GM23338 (cell line): ENCODE results near the gene CHMP1B. TPM values are rescaled to one million over a fixed set of nuclear protein-coding genes. Genes with fewer than 3 reads are reported as not detected.

Experiments
- ATAC-seq: fragments of 200-7000 bp; cut with Tn5 transposase; 3 replicates; pipeline ENCODE4 v1.9.1; 2020
- DNase-seq: peaks from one replicate; pipeline ENCODE4 v3.0.0-alpha.2; 2015; ENCODE audit warnings: low spot score
- H2AFZ ChIP-seq: fragments of 200-600 bp; sonication (generic); 2 replicates; pipeline ENCODE4 v1.8.0; 2016; ENCODE audit warnings: antibody characterized with exemption, mild to moderate bottlenecking, moderate library complexity
- H3F3A ChIP-seq: fragments of 200-600 bp; sonication (generic); replicated peaks from 2 replicates; pipeline ENCODE4 v1.8.0; 2017; ENCODE audit warnings: antibody characterized with exemption, mixed run types, low read depth
- H3K27ac ChIP-seq: fragments of 200-600 bp; sonication (generic); 2 replicates; pipeline ENCODE4 v1.6.1; 2016; ENCODE audit warnings: low read depth
- H3K27me3 ChIP-seq: fragments of 200-600 bp; sonication (generic); 2 replicates; pipeline ENCODE4 v1.8.0; 2016; ENCODE audit warnings: mild to moderate bottlenecking, mixed run types, moderate library complexity; ENCODE audit not compliant: insufficient read depth
- H3K36me3 ChIP-seq: fragments of 200-600 bp; sonication (generic); 2 replicates; pipeline ENCODE4 v1.8.0; 2016; ENCODE audit warnings: mild to moderate bottlenecking; ENCODE audit not compliant: insufficient read depth
- H3K4me1 ChIP-seq: fragments of 200-600 bp; sonication (generic); 2 replicates; pipeline ENCODE4 v1.8.0; 2016; ENCODE audit warnings: mild to moderate bottlenecking, moderate library complexity; ENCODE audit not compliant: insufficient read depth
- H3K4me2 ChIP-seq: fragments of 200-600 bp; sonication (generic); 2 replicates; pipeline ENCODE4 v1.7.1; 2017; ENCODE audit warnings: mixed run types
- H3K4me3 ChIP-seq: fragments of 200-600 bp; sonication (generic); 2 replicates; pipeline ENCODE4 v1.6.1; 2016; ENCODE audit warnings: mixed run types
- H3K79me2 ChIP-seq: fragments of 200-600 bp; sonication (generic); replicated peaks from 2 replicates; pipeline ENCODE4 v1.8.0; 2017; ENCODE audit warnings: mild to moderate bottlenecking; ENCODE audit not compliant: insufficient read depth
- H3K9me2 ChIP-seq: fragments of 200-600 bp; sonication (generic); 2 replicates; pipeline ENCODE4 v1.8.0; 2017; ENCODE audit not compliant: insufficient read depth
- H4K20me1 ChIP-seq: fragments of 200-600 bp; sonication (generic); replicated peaks from 2 replicates; pipeline ENCODE4 v1.8.0; 2017; ENCODE audit warnings: mild to moderate bottlenecking; ENCODE audit not compliant: insufficient read depth
- H3K27ac Mint-ChIP-seq: 2 replicates; pipeline ENCODE4 v1.8.0; 2020; ENCODE audit warnings: inconsistent platforms, mild to moderate bottlenecking, moderate library complexity, mixed read lengths
- H3K27me3 Mint-ChIP-seq: 3 replicates; pipeline ENCODE4 v1.8.0; 2022; ENCODE audit warnings: low read depth, mild to moderate bottlenecking, moderate library complexity, mixed read lengths, inconsistent platforms; ENCODE audit not compliant: insufficient read depth, poor library complexity
- H3K36me3 Mint-ChIP-seq: 3 replicates; pipeline ENCODE4 v1.8.0; 2021; ENCODE audit warnings: low read depth, mild to moderate bottlenecking, inconsistent platforms, moderate library complexity, mixed read lengths
- H3K4me1 Mint-ChIP-seq: 3 replicates; pipeline ENCODE4 v1.8.0; 2020; ENCODE audit warnings: mild to moderate bottlenecking, inconsistent platforms, mixed read lengths
- H3K4me3 Mint-ChIP-seq: 3 replicates; pipeline ENCODE4 v1.8.0; 2021; ENCODE audit warnings: moderate library complexity, mild to moderate bottlenecking, inconsistent platforms, mixed read lengths
- H3K9me3 Mint-ChIP-seq: 3 replicates; pipeline ENCODE4 v1.8.0; 2020; ENCODE audit warnings: moderate library complexity, mild to moderate bottlenecking, inconsistent platforms, mixed read lengths
- CREB1 ChIP-seq: fragments of 250-450 bp; sonication (Bioruptor Pico); IDR thresholded peaks from 2 replicates; pipeline ENCODE4 v1.5.0; 2020; ENCODE audit warnings: low read depth, mild to moderate bottlenecking, moderate library complexity
- EZH2 ChIP-seq: fragments of 200-600 bp; sonication (generic); IDR thresholded peaks from one replicate; pipeline ENCODE4 v1.8.0; 2017; ENCODE audit warnings: antibody characterized with exemption, mild to moderate bottlenecking, low read depth; ENCODE audit not compliant: unreplicated experiment
- EZH2phosphoT487 ChIP-seq: fragments of 200-600 bp; sonication (generic); IDR thresholded peaks from one replicate; pipeline ENCODE4 v1.8.1; 2018; ENCODE audit warnings: antibody characterized with exemption; ENCODE audit not compliant: unreplicated experiment
- JUNB ChIP-seq: IDR thresholded peaks from one replicate; pipeline ENCODE4 v1.6.1; 2016; ENCODE audit warnings: antibody characterized with exemption; ENCODE audit not compliant: unreplicated experiment
- NANOG ChIP-seq: IDR thresholded peaks from 2 replicates; pipeline ENCODE4 v1.6.1; 2016; ENCODE audit warnings: antibody characterized with exemption, borderline replicate concordance
- POLR2AphosphoS5 ChIP-seq: IDR thresholded peaks from 2 replicates; pipeline ENCODE4 v1.6.1; 2016; ENCODE audit warnings: antibody characterized with exemption, low read depth
- ZNF114 ChIP-seq: fragments of 250-450 bp; sonication (Bioruptor Pico); IDR thresholded peaks from 2 replicates; pipeline ENCODE4 v1.5.0; 2020; ENCODE audit warnings: mild to moderate bottlenecking, moderate library complexity
- polyA plus RNA-seq: library from polyadenylated mRNA; unstranded; fragments of >200 nt; fragmentation: Nextera tagmentation; extraction: Ambion mirVana; gene quantifications from 2 replicates; pipeline ENCODE4 v1.2.1, GENCODE V29; 2016
- total RNA-seq: library from RNA; depleted of rRNA; stranded (reverse); fragments of >200 nt; shearing (Covaris generic); gene quantifications from 2 replicates; pipeline ENCODE4 v1.2.3, GENCODE V29; 2014
- TF ChIP-seq, protein P1 (sequence below): fragments of 250-450 bp; sonication (Bioruptor Pico); IDR thresholded peaks from 2 replicates; pipeline ENCODE4 v1.5.0; 2020; ENCODE audit warnings: mild to moderate bottlenecking, moderate library complexity
- TF ChIP-seq, protein P2 (sequence below), 2 experiments: fragments of 200-600 bp in 1 of 2; sonication (generic) in 1 of 2; conservative IDR thresholded peaks; 2 replicates each; pipeline versions ENCODE4 v1.5.1 to v1.6.1; 2016 to 2017; ENCODE audit warnings: antibody characterized with exemption in 2 of 2, low read depth in 2 of 2, mild to moderate bottlenecking in 2 of 2, moderate library complexity in 1 of 2

CHMP1B gene
- total and polyA plus RNA-seq, 2 experiments from 2014 or later: 41.8 to 52.1 TPM

DNA sequence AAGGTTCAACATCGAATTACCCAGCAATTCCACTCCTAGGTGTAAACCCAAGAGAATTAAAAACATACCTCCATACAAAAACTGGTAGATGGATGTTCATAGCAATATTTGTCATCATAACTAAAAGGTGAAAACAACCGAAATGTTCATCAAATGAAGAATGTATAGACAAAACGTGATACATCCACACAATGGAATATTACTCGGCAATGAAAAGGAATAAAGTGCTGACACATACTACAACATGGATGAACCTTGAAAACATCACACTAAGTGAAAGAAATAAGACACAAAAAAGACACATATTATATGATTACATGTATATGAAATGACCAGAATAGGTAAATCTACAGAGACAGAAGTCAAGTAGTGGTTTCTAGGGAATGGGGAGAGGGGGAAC, 20.6 kb upstream of the CHMP1B start:
- H3K4me2 ChIP-seq: no peak overlapping the region
- no peaks in the 10 kb centered on the region for H3K36me3 ChIP-seq
- no peaks in the 10 kb centered on the region for H3K27me3 ChIP-seq
- Mint-ChIP-seq H3K27ac (no peak overlapping the region), H3K4me3 (no peak overlapping the region), H3K4me1 (peaks cover 27% of the 10 kb centered on the region), H3K36me3 (no peaks in the 10 kb centered on the region), H3K27me3 (peaks cover 4% of the 10 kb centered on the region), H3K9me3 (no peaks in the 10 kb centered on the region; the same call in 2 of the 3 replicates)
- H4K20me1 ChIP-seq: no peaks in the 10 kb centered on the region
- ATAC-seq: no peak
- H3F3A ChIP-seq: no peaks in the 10 kb centered on the region
- TF ChIP-seq, protein P1, sequence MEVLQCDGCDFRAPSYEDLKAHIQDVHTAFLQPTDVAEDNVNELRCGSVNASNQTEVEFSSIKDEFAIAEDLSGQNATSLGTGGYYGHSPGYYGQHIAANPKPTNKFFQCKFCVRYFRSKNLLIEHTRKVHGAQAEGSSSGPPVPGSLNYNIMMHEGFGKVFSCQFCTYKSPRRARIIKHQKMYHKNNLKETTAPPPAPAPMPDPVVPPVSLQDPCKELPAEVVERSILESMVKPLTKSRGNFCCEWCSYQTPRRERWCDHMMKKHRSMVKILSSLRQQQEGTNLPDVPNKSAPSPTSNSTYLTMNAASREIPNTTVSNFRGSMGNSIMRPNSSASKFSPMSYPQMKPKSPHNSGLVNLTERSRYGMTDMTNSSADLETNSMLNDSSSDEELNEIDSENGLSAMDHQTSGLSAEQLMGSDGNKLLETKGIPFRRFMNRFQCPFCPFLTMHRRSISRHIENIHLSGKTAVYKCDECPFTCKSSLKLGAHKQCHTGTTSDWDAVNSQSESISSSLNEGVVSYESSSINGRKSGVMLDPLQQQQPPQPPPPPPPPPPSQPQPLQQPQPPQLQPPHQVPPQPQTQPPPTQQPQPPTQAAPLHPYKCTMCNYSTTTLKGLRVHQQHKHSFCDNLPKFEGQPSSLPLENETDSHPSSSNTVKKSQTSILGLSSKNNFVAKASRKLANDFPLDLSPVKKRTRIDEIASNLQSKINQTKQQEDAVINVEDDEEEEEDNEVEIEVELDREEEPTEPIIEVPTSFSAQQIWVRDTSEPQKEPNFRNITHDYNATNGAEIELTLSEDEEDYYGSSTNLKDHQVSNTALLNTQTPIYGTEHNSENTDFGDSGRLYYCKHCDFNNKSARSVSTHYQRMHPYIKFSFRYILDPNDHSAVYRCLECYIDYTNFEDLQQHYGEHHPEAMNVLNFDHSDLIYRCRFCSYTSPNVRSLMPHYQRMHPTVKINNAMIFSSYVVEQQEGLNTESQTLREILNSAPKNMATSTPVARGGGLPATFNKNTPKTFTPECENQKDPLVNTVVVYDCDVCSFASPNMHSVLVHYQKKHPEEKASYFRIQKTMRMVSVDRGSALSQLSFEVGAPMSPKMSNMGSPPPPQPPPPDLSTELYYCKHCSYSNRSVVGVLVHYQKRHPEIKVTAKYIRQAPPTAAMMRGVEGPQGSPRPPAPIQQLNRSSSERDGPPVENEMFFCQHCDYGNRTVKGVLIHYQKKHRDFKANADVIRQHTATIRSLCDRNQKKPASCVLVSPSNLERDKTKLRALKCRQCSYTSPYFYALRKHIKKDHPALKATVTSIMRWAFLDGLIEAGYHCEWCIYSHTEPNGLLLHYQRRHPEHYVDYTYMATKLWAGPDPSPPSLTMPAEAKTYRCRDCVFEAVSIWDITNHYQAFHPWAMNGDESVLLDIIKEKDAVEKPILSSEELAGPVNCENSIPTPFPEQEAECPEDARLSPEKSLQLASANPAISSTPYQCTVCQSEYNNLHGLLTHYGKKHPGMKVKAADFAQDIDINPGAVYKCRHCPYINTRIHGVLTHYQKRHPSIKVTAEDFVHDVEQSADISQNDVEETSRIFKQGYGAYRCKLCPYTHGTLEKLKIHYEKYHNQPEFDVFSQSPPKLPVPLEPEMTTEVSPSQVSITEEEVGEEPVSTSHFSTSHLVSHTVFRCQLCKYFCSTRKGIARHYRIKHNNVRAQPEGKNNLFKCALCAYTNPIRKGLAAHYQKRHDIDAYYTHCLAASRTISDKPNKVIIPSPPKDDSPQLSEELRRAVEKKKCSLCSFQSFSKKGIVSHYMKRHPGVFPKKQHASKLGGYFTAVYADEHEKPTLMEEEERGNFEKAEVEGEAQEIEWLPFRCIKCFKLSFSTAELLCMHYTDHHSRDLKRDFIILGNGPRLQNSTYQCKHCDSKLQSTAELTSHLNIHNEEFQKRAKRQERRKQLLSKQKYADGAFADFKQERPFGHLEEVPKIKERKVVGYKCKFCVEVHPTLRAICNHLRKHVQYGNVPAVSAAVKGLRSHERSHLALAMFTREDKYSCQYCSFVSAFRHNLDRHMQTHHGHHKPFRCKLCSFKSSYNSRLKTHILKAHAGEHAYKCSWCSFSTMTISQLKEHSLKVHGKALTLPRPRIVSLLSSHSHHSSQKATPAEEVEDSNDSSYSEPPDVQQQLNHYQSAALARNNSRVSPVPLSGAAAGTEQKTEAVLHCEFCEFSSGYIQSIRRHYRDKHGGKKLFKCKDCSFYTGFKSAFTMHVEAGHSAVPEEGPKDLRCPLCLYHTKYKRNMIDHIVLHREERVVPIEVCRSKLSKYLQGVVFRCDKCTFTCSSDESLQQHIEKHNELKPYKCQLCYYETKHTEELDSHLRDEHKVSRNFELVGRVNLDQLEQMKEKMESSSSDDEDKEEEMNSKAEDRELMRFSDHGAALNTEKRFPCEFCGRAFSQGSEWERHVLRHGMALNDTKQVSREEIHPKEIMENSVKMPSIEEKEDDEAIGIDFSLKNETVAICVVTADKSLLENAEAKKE: no peak
- TF ChIP-seq EZH2phosphoT487: no peak
- TF ChIP-seq EZH2: no peak
- no peak for TF ChIP-seq POLR2AphosphoS5
- H3K27ac ChIP-seq: no peak overlapping the region
- H3K4me1 ChIP-seq: peaks cover 12% of the 10 kb centered on the region
- no peak overlapping the region for H2AFZ ChIP-seq
- no peak for DNase-seq
- H3K79me2 ChIP-seq: no peaks in the 10 kb centered on the region
- H3K9me2 ChIP-seq: no peaks in the 10 kb centered on the region; the same call in 1 of the 2 replicates
- no peak overlapping the region for H3K4me3 ChIP-seq

DNA sequence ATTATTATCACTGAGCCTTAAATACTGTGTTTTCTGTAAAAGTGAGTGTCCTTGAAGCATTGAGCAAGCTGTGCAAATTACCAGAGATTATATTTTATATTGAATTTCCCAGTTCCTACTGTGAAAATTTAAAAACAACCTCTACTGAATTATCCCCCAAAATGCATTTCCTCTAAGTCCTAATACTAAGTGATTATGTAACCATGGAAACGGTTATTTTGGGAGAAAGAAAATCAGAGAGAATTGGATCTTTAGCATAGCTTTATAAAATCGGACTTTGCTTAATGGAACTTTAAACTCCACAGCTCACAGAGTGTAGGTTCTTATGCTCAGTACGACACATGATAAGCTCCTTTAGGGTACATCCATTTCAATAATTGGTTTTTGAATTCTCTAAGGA, 19.3 kb upstream of the CHMP1B start:
- H3K4me3 Mint-ChIP-seq: no peak overlapping the region
- ATAC-seq: no peak
- TF ChIP-seq, protein P2, sequence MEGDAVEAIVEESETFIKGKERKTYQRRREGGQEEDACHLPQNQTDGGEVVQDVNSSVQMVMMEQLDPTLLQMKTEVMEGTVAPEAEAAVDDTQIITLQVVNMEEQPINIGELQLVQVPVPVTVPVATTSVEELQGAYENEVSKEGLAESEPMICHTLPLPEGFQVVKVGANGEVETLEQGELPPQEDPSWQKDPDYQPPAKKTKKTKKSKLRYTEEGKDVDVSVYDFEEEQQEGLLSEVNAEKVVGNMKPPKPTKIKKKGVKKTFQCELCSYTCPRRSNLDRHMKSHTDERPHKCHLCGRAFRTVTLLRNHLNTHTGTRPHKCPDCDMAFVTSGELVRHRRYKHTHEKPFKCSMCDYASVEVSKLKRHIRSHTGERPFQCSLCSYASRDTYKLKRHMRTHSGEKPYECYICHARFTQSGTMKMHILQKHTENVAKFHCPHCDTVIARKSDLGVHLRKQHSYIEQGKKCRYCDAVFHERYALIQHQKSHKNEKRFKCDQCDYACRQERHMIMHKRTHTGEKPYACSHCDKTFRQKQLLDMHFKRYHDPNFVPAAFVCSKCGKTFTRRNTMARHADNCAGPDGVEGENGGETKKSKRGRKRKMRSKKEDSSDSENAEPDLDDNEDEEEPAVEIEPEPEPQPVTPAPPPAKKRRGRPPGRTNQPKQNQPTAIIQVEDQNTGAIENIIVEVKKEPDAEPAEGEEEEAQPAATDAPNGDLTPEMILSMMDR (conservative IDR thresholded peaks at IDR 0.05; ENCODE audit: low read depth in 2 of 2): no peak
- no peak for TF ChIP-seq JUNB
- TF ChIP-seq ZNF114 (CRISPR knock-in tag): no peak
- no peak for TF ChIP-seq EZH2phosphoT487
- TF ChIP-seq POLR2AphosphoS5: no peak
- no peak for TF ChIP-seq CREB1 (CRISPR knock-in tag)
- TF ChIP-seq NANOG: no peak

More for the DNA sequence above, 19.3 kb upstream of the CHMP1B start:
- no peak for DNase-seq
- Mint-ChIP-seq H3K9me3 (no peaks in the 10 kb centered on the region; the same call in 2 of the 3 replicates), H3K27me3 (peaks cover 4% of the 10 kb centered on the region), H3K4me1 (peaks cover 20% of the 10 kb centered on the region), H3K36me3 (no peaks in the 10 kb centered on the region), H3K27ac (no peak overlapping the region)
- Histone ChIP-seq H3K4me2 (no peak overlapping the region), H4K20me1 (no peaks in the 10 kb centered on the region), H3K4me3 (no peak overlapping the region), H3K9me2 (no peaks in the 10 kb centered on the region; the same call in 1 of the 2 replicates), H3F3A (no peaks in the 10 kb centered on the region), H3K36me3 (no peaks in the 10 kb centered on the region), H3K79me2 (no peaks in the 10 kb centered on the region), H3K4me1 (peaks cover 12% of the 10 kb centered on the region), H3K27me3 (no peaks in the 10 kb centered on the region), H2AFZ (no peak overlapping the region), H3K27ac (no peak overlapping the region)
